ENCODE results near the gene TEK.

TEK gene

DNA sequence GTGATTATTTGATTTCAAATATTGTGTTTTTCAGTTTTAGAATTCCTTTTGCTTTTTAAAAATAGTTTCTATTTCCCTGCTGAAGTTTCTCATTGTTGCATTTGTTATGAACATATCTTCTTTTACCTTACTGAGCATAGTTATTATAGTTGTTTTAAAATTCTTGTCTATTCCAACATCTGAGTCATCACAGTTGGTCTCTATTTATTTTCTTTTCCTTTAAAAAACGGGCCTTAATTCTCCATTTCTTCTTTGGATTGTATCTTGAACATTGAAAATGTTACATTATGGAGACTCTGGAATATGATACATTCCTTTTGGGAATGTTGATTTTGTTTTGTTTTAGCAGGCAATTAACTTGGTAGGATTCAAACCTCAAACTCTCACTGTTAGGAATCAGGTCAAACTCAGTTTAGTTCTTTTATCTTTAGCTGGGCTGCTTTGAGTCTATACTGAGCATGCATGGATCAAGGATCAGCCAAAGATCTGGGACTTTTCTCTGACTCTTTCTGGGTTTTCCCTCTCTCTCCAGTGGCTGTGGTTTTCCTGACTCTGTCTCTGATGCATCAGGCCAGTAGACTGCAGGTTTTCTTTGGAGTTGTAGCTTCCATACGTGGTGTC lies 70.3 kb downstream of the TEK start:
- no peak for DNase-seq (ENCODE audit: low spot score)

- peak; percentile 44 for DNase-seq (ENCODE audit: low spot score)
Measured at GRCh38 chr9:27181381-27181780, 72.4 kb downstream of the TEK start.

- no peak for DNase-seq (ENCODE audit: low spot score)
Measured at GRCh38 chr9:27182421-27182820, 73.4 kb downstream of the TEK start.

DNA sequence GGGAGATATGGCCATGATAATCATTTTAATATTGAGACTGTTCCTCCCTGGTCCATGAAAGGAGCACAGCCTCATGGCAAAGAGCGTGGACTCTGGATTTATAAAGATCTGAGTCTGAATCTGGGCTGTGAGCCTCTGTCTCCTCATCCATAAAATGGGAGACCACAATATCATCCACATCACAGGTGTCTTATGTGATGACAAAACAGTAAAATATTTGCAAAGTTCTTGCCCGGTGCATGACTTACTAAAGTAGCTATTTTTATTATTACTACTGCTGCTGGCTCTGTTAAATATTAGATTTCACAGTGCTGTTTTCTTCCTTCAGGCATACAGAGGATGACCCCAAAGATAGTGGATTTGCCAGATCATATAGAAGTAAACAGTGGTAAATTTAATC lies 74.1 kb downstream of the TEK start:
- no peak for DNase-seq (ENCODE audit: low spot score)

DNA sequence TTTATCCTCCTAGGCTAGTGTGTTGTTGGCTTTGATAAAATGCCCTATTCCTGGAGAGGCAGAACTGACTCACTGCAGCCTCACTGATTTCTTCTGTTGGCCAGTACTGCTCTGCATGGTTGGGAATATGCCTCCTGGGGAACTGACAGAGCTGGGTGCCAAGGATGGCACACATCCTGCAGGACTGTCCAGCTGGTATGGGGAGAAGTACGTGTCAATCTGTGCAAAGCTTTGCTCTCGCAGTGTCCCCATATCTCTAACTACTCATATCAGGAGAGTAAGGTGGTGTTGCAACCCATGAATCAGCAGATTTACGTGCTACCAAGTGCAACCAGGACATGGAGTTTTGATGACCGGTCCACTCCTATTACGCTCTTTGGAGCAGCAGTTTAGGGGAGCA lies 74.7 kb downstream of the TEK start:
- DNase-seq (ENCODE audit: low spot score) = no peak

DNA sequence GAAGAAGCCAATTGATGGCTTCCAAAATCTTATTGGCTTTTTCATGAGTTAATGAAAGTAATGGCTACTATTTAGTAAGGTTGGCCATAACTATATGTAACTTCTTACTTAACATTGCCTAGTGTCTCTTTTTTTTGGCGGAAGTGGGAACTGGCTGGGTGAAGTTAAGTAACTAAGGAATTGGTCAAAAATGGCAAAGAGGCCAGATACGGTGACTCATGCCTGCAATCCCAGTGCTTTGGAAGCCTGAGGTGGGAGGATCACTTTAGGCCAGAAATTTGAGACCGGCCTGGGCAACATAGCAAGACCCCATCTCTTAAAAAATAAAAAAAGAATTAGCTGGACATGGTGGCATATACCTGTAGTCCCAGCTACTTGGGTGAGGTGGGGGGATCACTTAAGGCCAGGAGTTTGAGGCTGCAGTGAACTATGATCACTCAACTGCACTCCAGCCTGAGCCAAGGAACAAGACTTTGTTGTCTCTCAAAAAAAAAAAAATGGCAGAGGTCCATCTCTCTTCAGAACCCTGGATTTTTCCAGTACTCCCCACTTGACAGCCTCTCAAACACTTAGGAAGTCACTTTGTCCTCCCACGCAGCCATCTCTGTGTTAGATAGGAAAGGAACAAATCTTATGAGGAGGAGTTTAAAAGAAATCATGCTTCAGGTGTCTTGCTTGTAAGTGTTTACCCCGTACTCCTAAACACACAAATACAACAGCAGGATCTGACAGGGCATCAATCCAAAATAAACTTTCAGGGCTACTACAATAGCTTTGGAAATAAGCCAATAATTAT lies 75.7 kb downstream of the TEK start:
- no peak for DNase-seq (ENCODE audit: low spot score)

GRCh38 chr9:27188426-27188825 lies 79.4 kb downstream of the TEK start:
- DNase-seq (ENCODE audit: low spot score) = no peak

- DNase-seq (ENCODE audit: low spot score) = no peak
Measured at GRCh38 chr9:27189426-27189825, 80.4 kb downstream of the TEK start.

DNA sequence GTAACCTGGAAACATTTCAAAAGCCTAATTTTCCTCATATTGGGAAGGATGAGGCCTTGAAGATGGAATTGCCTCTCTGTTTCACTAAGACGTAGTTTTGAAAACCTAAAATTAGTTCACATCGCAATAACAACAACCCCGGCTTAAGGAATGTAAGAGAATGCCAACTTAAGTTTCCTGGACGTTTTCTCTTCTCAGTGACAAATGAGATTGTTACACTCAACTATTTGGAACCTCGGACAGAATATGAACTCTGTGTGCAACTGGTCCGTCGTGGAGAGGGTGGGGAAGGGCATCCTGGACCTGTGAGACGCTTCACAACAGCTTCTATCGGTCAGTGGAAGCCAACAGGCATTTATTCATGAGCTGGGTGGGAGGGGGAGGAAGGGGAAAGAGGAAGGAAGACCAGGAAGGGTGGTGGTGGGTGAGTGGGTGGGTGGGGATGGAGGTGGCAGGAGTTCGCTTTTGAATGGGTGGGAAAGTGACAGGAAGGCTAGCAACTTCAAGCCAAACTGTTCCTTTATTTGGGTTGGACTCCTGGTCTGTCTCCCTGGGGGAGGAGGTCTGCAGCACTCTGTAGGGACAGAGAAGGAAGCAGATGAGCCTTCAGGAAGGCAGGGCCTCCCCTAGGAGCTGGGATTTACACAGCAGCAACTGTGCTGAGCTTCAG lies 83.4 kb downstream of the TEK start:
- DNase-seq (ENCODE audit: low spot score) = no peak

DNA sequence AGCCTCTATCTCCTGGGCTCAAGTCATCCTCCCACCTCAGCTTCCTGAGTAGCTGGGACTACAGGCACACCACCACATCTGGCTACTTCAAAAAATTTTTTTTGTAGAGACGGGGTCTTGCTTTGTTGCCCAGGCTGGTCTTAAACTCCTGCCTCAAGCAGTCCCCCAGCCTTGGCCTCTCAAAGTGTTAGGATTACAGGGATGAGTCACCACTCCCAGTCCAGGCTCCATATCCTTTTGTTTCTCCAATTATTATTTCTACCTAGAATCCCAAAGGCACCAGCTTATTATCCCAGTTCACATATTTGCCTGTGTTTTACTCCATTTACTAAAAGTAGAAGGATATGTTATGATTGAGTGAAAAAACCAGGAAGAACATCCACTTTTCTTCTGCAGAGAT lies 84.9 kb downstream of the TEK start:
- no peak for DNase-seq (ENCODE audit: low spot score)

GRCh38 chr9:27194401-27195091 lies 85.5 kb downstream of the TEK start:
- DNase-seq (ENCODE audit: low spot score) = peak; percentile 72

- DNase-seq (ENCODE audit: low spot score) = no peak
Measured at GRCh38 chr9:27195191-27195590, 86.2 kb downstream of the TEK start.

DNA sequence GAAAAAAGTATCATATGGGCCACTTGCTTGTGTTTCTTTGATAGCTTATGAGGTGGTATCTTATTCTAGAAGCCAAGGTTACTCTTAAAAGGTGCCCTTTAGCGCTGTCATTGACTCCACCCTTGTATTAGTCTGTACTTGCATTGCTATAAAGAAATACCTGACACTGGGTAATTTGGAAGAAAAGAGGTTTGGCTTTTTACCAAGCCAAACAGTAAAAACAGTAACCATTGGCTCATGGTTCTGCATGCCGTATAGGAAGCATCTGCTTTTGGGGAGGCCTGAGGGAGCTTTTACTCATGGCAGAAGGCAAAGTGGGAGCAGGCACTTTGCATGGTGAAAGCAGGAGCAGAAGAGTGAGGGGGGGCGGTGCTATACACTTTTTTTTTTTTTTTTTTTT lies 87.4 kb downstream of the TEK start:
- no peak for DNase-seq (ENCODE audit: low spot score)

DNA sequence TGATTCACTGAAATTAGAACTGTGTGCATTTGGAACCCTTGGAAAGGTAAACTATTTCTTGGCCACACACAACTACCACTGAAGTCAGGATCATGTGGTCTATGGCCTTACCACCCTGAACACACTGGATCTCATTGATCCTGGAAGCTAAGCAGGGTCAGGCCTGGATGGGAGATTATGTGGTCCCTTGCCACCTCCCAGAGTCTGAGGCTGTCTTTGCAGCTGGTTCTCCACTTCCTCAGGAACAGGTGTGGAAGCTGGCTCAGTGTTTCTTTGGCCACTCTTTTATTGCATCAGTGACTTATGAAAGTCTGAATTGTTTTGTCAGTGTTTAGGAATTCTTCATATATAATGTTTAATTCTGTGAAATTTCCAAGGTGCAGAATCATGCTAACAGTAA lies 89.2 kb downstream of the TEK start:
- DNase-seq (ENCODE audit: low spot score) = no peak

GRCh38 chr9:27202056-27202455 lies 93.0 kb downstream of the TEK start:
- DNase-seq (ENCODE audit: low spot score) = no peak

DNA sequence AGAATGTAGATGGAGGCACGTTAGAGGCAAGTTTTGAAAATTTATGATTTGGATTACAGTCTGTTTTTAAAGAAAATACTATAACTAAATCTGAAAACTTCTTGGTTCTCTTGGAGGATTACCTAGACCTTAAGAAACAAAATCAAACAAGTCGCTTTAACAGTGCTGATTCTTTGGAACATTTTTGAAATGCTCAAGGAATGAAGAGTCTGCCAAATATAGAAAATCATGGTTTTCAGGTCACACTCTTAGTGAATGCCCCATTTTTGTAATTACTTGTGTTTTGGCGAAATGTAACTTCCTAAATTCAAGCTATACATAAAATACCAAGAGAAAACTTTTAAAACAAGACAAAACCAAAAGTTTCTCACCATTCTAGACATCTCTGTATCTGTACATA lies 94.8 kb downstream of the TEK start:
- no peak for DNase-seq (ENCODE audit: low spot score)

GRCh38 chr9:27204578-27204977 lies 95.6 kb downstream of the TEK start:
- DNase-seq (ENCODE audit: low spot score) = no peak

DNA sequence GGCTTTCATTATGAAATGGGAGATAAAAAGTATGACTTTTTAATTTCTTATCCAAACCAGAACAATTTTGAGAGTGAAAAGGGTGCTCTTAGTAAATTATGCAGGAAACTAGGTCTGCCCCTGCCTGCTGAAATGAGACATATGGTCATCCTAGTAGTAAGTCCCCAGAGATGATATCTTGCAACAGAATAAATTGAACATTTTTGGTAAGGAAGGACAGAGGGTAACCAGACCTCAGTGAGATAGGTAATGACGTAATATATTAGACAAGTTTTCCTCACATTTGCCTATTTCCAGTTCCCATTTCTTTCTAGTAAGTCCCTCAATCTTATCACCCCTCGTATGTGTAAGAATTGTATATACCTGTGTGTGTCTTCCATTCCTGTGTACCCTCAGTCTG lies 96.2 kb downstream of the TEK start:
- no peak for DNase-seq (ENCODE audit: low spot score)

GRCh38 chr9:27206041-27206440 lies 97.0 kb downstream of the TEK start:
- DNase-seq (ENCODE audit: low spot score) = no peak

GRCh38 chr9:27209034-27209433 lies 100.0 kb downstream of the TEK start:
- DNase-seq (ENCODE audit: low spot score) = no peak

GRCh38 chr9:27210588-27210987 lies 101.6 kb downstream of the TEK start:
- no peak for DNase-seq (ENCODE audit: low spot score)

DNA sequence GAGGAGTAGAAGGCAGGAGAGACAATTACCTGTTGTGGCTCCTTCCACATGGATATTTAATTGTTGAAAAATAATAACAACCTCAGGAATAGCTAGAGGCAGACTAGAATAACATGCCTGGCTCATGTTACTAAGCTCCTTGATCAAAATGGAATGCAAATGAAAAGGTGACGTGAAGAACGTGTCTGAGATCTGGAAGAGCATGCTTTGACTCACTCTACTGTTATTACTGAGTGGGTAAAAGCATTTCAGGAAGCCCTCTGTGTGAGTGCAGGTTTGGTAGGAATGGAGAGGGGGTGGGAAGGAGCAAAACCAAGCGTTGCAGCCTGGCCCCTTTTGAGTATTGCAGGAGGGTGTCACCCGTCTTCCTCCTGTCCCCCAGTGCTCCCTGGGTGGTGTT lies 103.2 kb downstream of the TEK start:
- no peak for DNase-seq (ENCODE audit: low spot score)

DNA sequence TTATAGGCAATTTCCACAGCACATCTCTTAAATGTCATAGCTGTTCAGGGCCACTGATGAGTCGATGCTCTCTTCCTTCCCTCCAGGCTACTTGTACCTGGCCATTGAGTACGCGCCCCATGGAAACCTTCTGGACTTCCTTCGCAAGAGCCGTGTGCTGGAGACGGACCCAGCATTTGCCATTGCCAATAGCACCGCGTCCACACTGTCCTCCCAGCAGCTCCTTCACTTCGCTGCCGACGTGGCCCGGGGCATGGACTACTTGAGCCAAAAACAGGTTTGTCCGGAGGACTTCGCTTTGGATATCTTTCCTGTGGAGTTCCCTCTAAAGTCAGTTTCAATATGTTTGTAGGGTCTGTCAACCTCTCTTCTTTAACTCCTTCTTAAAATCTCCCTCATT lies 103.6 kb downstream of the TEK start:
- DNase-seq (ENCODE audit: low spot score) = no peak
